A549 (cell line): ENCODE measurements around the gene ACOT7. TPM values are rescaled to one million over a fixed set of nuclear protein-coding genes. Genes with fewer than 3 reads are reported as not detected.

Experiments used
- ATAC-seq, 2 experiments: fragments of 200-7000 bp in 1 of 2; fragments of >200 bp in 1 of 2; cut with Nextera tagmentation in 1 of 2; cut with Tn5 transposase in 1 of 2; 3 replicates each; pipeline versions ENCODE4 v1.8.0 to v1.9.1; 2018 to 2020; ENCODE audit warnings: mild to moderate bottlenecking in 1 of 2, moderate library complexity in 1 of 2
- CTCF ChIA-PET: fragments of 300-600 bp; sonication (Branson Sonifier 250); formaldehyde crosslinking; extraction: SDS; loops from one replicate; lab custom pipeline; 2021; ENCODE audit warnings: antibody characterized with exemption, inconsistent platforms; lab: Yijun Ruan, JAX
- POLR2A ChIA-PET: fragments of 350-600 bp; formaldehyde crosslinking; extraction: SDS; loops from one replicate; lab custom pipeline; 2021; ENCODE audit warnings: antibody characterized with exemption, inconsistent platforms; lab: Yijun Ruan, JAX
- DNase-seq, 2 experiments: peaks; one replicate each; pipeline versions ENCODE4 v3.0.0 to v3.0.0-alpha.2; 2011 to 2016; ENCODE audit warnings: low read depth in 1 of 2, low spot score in 1 of 2
- FAIRE-seq: peaks from 2 replicates; lab custom pipeline; 2011; peaks lifted over from hg19 to GRCh38; lab: Jason Lieb, UNC
- H3K27ac ChIP-seq, 2 experiments: fragments of >200 bp; sonication (Bioruptor Twin); formaldehyde crosslinking; 3 replicates each; pipeline ENCODE4 v1.5.1; 2016 to 2017
- H3K4me1 ChIP-seq: fragments of >200 bp; sonication (Bioruptor Twin); formaldehyde crosslinking; 3 replicates; pipeline ENCODE4 v1.6.1; 2016
- H3K4me2 ChIP-seq: fragments of >200 bp; sonication (Bioruptor Twin); formaldehyde crosslinking; 3 replicates; pipeline ENCODE4 v1.6.1; 2016
- H3K4me3 ChIP-seq: fragments of >200 bp; sonication (Bioruptor Twin); formaldehyde crosslinking; 3 replicates; pipeline ENCODE4 v1.5.1; 2016
- H3K9me3 ChIP-seq: fragments of >200 bp; sonication (Bioruptor Twin); formaldehyde crosslinking; 3 replicates; pipeline ENCODE4 v1.6.1; 2016
- BCL3 ChIP-seq: fragments of >200 bp; sonication (Bioruptor Twin); formaldehyde crosslinking; IDR thresholded peaks from 3 replicates; pipeline ENCODE4 v1.6.1; 2016
- CEBPB ChIP-seq, 2 experiments: fragments of >200 bp in 1 of 2; sonication (Bioruptor Twin) in 1 of 2; formaldehyde crosslinking in 1 of 2; IDR thresholded peaks; 2 replicates each; pipeline ENCODE4 v1.6.1; 2012 to 2016
- CHD2 ChIP-seq: fragments of 150-350 bp; IDR thresholded peaks from 2 replicates; pipeline ENCODE4 v1.6.1; 2014; ENCODE audit warnings: low read length; ENCODE audit not compliant: partially characterized antibody
- EHF ChIP-seq: fragments of 250-450 bp; sonication (Bioruptor Pico); IDR thresholded peaks from 2 replicates; pipeline ENCODE4 v1.5.0; 2020; ENCODE audit warnings: mild to moderate bottlenecking
- EHMT2 ChIP-seq: fragments of 200-600 bp; sonication (generic); IDR thresholded peaks from 2 replicates; pipeline ENCODE4 v1.6.1; 2016; ENCODE audit warnings: antibody characterized with exemption, low read depth, mild to moderate bottlenecking, moderate library complexity
- ELK1 ChIP-seq: fragments of 150-350 bp; IDR thresholded peaks from 2 replicates; pipeline ENCODE4 v1.6.1; 2014; ENCODE audit warnings: low read depth, mild to moderate bottlenecking, low read length
- FOSL2 ChIP-seq, 2 experiments: fragments of 450-650 bp in 1 of 2; fragments of >200 bp in 1 of 2; sonication (Bioruptor Twin) in 1 of 2; formaldehyde crosslinking; IDR thresholded peaks; 2 replicates each; pipeline versions ENCODE4 v1.5.0 to v1.6.1; 2016 to 2020; ENCODE audit warnings: mild to moderate bottlenecking in 1 of 2, moderate library complexity in 1 of 2
- HES2 ChIP-seq: fragments of >200 bp; sonication (Bioruptor Twin); formaldehyde crosslinking; IDR thresholded peaks from 2 replicates; pipeline ENCODE4 v1.6.1; 2016
- HMGXB4 ChIP-seq: fragments of 250-450 bp; sonication (Bioruptor Pico); IDR thresholded peaks from 2 replicates; pipeline ENCODE4 v1.5.0; 2021; ENCODE audit warnings: mild to moderate bottlenecking, moderate library complexity, borderline replicate concordance
- HOXB13 ChIP-seq: fragments of 250-450 bp; sonication (Bioruptor Pico); IDR thresholded peaks from 2 replicates; pipeline ENCODE4 v1.5.0; 2020; ENCODE audit warnings: low read depth, mild to moderate bottlenecking, moderate library complexity
- HOXB5 ChIP-seq: fragments of 250-450 bp; sonication (Bioruptor Pico); IDR thresholded peaks from 2 replicates; pipeline ENCODE4 v1.5.0; 2020; ENCODE audit warnings: mild to moderate bottlenecking, moderate library complexity
- JUN ChIP-seq, 2 experiments: fragments of >200 bp; sonication (Bioruptor Twin); formaldehyde crosslinking; IDR thresholded peaks; 2 replicates in 1 of 2; 3 replicates in 1 of 2; pipeline ENCODE4 v1.6.1; 2016 to 2017
- JUNB ChIP-seq: fragments of >200 bp; sonication (Bioruptor Twin); formaldehyde crosslinking; IDR thresholded peaks from 2 replicates; pipeline ENCODE4 v1.6.1; 2016
- MYC ChIP-seq: IDR thresholded peaks from 2 replicates; pipeline ENCODE4 v1.6.1; 2012; ENCODE audit warnings: mild to moderate bottlenecking, inconsistent platforms, low read length, improper control_type of control experiment, borderline replicate concordance
- NFE2L2 ChIP-seq: fragments of 150-350 bp; conservative IDR thresholded peaks from 2 replicates; pipeline ENCODE4 v1.6.1; 2014; ENCODE audit warnings: low read length
- PBX3 ChIP-seq: IDR thresholded peaks from 2 replicates; pipeline ENCODE4 v1.6.1; 2012
- PHF8 ChIP-seq: fragments of 200-600 bp; sonication (generic); IDR thresholded peaks from 2 replicates; pipeline ENCODE4 v1.6.1; 2016; ENCODE audit warnings: low read depth, mild to moderate bottlenecking, antibody characterized with exemption, moderate library complexity, borderline replicate concordance
- POLR2A ChIP-seq: IDR thresholded peaks from 2 replicates; pipeline ENCODE4 v1.6.1; 2012; ENCODE audit warnings: mild to moderate bottlenecking, low read length
- RCOR1 ChIP-seq: fragments of 150-350 bp; IDR thresholded peaks from 2 replicates; pipeline ENCODE4 v1.6.1; 2014; ENCODE audit warnings: antibody characterized with exemption, low read length, low read depth
- RFX5 ChIP-seq: fragments of 450-650 bp; IDR thresholded peaks from 2 replicates; pipeline ENCODE4 v1.7.1; 2014; ENCODE audit warnings: antibody characterized with exemption, mild to moderate bottlenecking, moderate library complexity
- RNF2 ChIP-seq: fragments of 200-600 bp; sonication (generic); IDR thresholded peaks from 2 replicates; pipeline ENCODE4 v1.6.1; 2016; ENCODE audit warnings: low read depth, mild to moderate bottlenecking, antibody characterized with exemption, moderate library complexity, borderline replicate concordance
- TP53 ChIP-seq: fragments of 250-450 bp; sonication (Bioruptor Pico); IDR thresholded peaks from 2 replicates; pipeline ENCODE4 v1.5.0; 2021; ENCODE audit warnings: mild to moderate bottlenecking, moderate library complexity
- ZC3H11A ChIP-seq: fragments of 450-650 bp; IDR thresholded peaks from 2 replicates; pipeline ENCODE4 v1.6.1; 2014; ENCODE audit warnings: antibody characterized with exemption, mild to moderate bottlenecking
- ZNF302 ChIP-seq: fragments of 250-450 bp; sonication (Bioruptor Pico); IDR thresholded peaks from 2 replicates; pipeline ENCODE4 v1.9.0; 2021; ENCODE audit warnings: inconsistent platforms, mild to moderate bottlenecking, moderate library complexity
- WGBS: methylation state at CpG from one replicate; pipeline ENCODE4 v1.1.6; 2017; ENCODE audit errors: missing lambda C conversion rate; 5-methylcytosine and 5-hydroxymethylcytosine counted together
- polyA plus RNA-seq, 4 experiments: library from polyadenylated mRNA; depleted of rRNA in 3 of 4; stranded (reverse); fragments of >200 nt; fragmentation: RNase III in 1 of 4; extraction: RNeasy Plus Mini Kit Qiagen cat#74134 plus additional on column Dnase treatment in 1 of 4; gene quantifications; 2 replicates in 3 of 4; 3 replicates in 1 of 4; pipeline ENCODE4 v1.2.3, GENCODE V29; 2011 to 2017

Gene ACOT7
- polyA plus RNA-seq, 2 of the 4 experiments (the other 2 are of a cell fraction) = 48.0 to 49.6 TPM

GRCh38 chr1:6268415-6268814 is 125.2 kb downstream of the ACOT7 start:
- ATAC-seq = 0 out of 6 replicates have a peak, but pooled peaks of 1 of the 2 experiments have one; percentile 14
- peaks cover 6% of the 10 kb centered on the region; the same call in 1 of the 3 replicates for H3K4me1 ChIP-seq
- no peak for FAIRE-seq
- H3K27ac ChIP-seq = no peak overlapping the region
- CTCF ChIA-PET = interaction anchor here (0.5 to 1.1 kb wide), 3 partner anchors 22 to 476 kb away, joined by 3 read pairs; no protein-coding TSS in a partner anchor
- 91% methylated on average over 7 of the region's 21 CpGs for WGBS
- no peaks in the 10 kb centered on the region for H3K9me3 ChIP-seq
- H3K4me3 ChIP-seq = no peak overlapping the region
- no peak overlapping the region for H3K4me2 ChIP-seq
- TF ChIP-seq HES2 (no peak), EHF (CRISPR knock-in tag) (no peak), RCOR1 (no peak), HMGXB4 (no peak), FOSL2 (IDR thresholded peaks at IDR 0.05) (no peak), FOSL2 (CRISPR knock-in tag; IDR thresholded peaks at IDR 0.05) (no peak), CHD2 (no peak), EHMT2 (no peak), CEBPB (IDR thresholded peaks at IDR 0.05) (no peak), RNF2 (no peak)
- TF ChIP-seq, all 56 proteins: peak for 0
- POLR2A ChIA-PET = no interaction called here
- no peak for DNase-seq

GRCh38 chr1:6267686-6268322 is 125.8 kb downstream of the ACOT7 start:
- Histone ChIP-seq H3K4me3 (no peak overlapping the region), H3K4me2 (no peak overlapping the region), H3K4me1 (peaks cover 6% of the 10 kb centered on the region; the same call in 1 of the 3 replicates), H3K27ac (no peak overlapping the region), H3K9me3 (no peaks in the 10 kb centered on the region)
- ChIA-PET CTCF (interaction anchor here (0.5 to 1.4 kb wide), 6 partner anchors 21 to 476 kb away, joined by 3 to 4 read pairs (median 3); no protein-coding TSS in a partner anchor), POLR2A (no interaction called here)
- no peak for FAIRE-seq
- TF ChIP-seq MYC = no peak
- no peak for TF ChIP-seq CEBPB (IDR thresholded peaks at IDR 0.05)
- no peak for TF ChIP-seq ELK1
- no peak for TF ChIP-seq RFX5
- no peak for TF ChIP-seq JUNB
- no peak for TF ChIP-seq PHF8
- no peak for TF ChIP-seq JUN (IDR thresholded peaks at IDR 0.05)
- no peak for TF ChIP-seq RCOR1
- TF ChIP-seq HOXB5 (CRISPR knock-in tag) = no peak
- TF ChIP-seq PBX3 = no peak
- TF ChIP-seq ZNF302 (CRISPR knock-in tag) = no peak
- TF ChIP-seq HES2 = no peak
- TF ChIP-seq POLR2A = no peak
- TF ChIP-seq FOSL2 (IDR thresholded peaks at IDR 0.05) = no peak
- no peak for TF ChIP-seq FOSL2 (CRISPR knock-in tag; IDR thresholded peaks at IDR 0.05)
- no peak for TF ChIP-seq NFE2L2
- TF ChIP-seq ZC3H11A = no peak
- no peak for TF ChIP-seq TP53 (CRISPR knock-in tag)
- TF ChIP-seq HOXB13 (CRISPR knock-in tag) = no peak
- TF ChIP-seq BCL3 = no peak
- no peak for DNase-seq
- no peak for ATAC-seq
- WGBS = 68% methylated on average over 10 of the region's 12 CpGs
